GM21515 (cell line): ENCODE data around the gene AKAP9.
A peak's percentile ranks its signal among the peaks of the same experiment; 100 is the strongest.
"Not testable (repeated sequence)": the region's sequence is repeated elsewhere in the genome, so short reads cannot be mapped to it uniquely, and the experiment has no call there.

Source experiments
- ATAC-seq: cut with Tn5 transposase; IDR thresholded peaks from one replicate; pipeline ENCODE4 v1.9.1; 2021; ENCODE audit not compliant: unreplicated experiment

AKAP9 gene

DNA sequence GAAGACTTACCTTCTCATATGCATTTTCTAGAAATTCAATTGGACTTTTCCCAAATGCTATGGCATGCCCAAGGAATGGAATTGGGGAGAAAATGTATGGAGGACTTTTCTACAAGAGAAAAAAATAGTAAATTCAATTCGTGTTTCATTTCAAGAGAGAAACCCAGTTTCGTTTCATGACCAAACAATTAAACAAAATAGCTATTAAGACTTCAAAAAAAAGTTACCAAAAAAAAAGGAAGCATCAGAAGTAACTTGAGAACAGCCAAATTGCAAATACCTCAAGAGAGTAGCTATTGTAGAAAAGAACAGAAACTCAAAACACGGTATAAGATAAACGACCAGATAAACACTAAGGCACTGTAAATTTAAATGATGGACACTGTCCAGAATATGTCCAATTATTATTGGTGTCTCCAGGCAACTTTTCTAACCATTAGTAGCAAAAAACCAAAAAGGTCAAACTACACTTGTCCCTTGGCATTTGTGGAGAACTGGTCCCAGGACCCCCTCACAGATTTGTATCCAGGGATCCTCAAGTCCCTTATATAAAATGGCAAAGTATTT lies 191.2 kb downstream of the AKAP9 start:
- ATAC-seq = no peak

DNA sequence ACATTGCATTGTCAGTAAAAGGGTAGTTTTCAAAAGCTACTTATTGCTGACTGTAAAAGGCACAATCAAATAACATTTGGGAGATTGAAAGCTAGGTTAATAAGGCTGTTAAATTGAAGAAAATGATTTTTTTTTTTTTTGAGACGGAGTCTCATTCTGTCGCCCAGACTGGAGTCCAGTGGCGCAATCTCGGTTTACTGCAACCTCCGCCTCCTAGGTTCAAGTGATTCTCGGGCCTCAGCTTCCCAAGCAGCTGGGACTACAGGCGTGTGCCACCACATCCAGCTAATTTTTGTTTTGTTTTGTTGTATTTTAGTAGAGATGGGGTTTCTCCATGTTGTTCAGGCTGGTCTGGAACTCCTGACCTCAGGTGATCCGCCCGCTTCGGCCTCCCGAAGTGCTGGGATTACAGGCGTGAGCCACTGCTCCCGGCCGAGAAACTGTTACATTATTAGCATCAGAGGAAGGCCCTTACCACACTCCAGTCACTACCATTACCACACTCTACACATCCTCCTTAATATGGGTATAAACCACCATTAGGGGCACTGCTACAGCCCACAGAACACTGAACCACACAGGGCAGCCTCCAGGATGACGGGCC lies 192.6 kb downstream of the AKAP9 start:
- ATAC-seq = peak; percentile 15

DNA sequence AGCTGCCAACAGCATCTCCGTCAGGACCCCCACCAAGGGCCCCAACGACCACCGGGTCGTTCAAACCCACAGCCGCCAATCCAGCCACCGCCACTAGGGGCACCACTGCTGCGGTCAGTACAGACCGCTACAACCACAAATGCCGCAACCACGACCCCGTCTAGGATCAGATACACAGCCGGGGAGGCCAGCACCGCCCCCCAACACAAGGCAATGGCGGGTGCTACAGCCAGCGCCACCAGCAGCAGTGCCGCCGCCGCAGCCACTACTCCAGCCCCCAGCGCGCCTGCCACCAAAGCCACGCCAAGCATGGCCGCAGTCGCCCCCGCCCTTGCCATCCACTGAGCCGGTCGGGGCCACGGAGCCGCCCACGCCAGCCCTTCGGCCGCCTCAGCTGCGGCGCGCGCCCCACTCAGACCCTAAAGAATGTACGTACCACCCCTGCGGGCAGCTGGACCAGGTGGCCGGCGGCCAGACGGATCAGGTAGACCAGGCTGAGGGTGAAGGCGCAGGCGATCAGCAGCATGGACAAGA lies 193.1 kb downstream of the AKAP9 start:
- peak; percentile 30 for ATAC-seq

DNA sequence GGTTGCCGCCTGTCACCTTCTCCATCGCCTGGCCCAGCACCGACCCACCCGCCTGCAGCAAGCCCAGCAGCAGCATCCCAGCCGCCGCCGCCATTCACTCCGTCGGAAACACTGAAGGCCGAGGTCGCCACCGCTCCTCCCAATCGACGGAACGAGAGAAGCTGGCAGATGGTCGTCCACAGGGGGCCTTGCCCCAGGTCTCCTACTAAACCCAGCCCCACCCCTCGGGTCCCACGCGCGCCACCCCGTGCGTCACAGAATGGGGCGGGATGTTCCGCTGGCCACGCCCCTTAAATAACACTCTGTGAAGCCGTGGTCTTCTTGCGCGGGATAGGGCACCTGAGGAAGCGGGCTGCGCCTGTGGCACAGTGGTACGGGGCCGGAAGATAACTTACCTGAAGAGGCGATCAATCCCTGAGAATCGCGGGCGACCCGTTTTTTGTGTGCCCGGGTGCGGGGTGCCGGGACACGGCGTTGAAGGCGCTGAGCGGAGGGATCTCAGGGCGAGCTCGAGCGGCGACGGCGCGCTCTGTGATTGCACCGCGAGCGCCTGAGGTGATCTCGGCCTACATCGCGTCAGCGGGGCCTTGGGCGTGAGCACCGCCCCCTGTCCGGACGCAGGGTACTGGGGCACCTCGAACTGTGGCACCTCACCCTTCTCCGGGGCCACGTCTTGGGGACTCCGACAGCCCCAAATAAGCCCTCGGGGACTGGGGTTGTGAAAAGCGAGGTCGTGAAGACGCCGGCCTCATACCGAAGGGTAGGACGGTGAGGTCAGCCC lies 193.8 kb downstream of the AKAP9 start, which contains the start of gene CYP51A1:
Gene CYP51A1 (minus strand): TSS at position 207 of the 781 bp plus-strand sequence. CDS start 113 bp downstream, at position 94.
- peak; percentile 90 for ATAC-seq

DNA sequence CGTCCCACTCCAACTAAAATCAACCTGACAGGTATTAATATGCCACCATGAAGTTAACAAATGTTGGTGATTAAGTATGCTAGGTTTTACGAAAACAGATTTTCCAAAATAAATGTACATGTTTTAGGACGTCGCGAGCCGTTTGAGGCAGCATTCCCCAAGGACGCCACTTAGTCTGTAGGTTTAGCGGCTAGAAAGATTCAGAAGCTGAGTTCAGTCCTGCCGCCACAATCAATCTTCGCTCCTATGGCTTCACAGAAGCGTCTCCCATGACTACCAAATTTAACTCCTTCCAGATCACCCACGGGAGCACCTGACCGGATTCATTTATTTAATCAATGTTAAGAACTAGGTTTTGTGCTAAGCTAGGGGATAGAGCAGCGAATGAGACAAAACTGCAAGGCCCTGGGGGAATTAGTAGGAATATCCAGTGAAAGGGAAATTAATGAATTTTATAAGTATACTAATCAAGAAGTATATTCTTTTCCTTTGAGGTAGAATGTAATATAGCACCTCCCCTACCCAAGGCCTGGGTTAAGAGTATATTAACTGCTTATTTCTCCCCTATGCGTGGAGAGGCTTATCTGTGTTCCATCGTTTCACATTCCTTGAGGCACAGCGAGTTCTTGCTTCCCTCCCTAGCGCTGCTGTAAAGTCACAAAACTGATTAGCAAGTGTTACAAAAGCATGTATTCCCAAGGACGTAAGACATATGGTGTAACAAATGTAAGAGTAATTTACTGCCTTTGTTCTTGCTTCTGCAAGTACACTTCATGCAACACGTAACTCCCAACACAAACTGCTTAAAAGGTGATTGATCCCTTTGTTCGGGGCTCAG lies 194.6 kb downstream of the AKAP9 start:
- no peak for ATAC-seq

DNA sequence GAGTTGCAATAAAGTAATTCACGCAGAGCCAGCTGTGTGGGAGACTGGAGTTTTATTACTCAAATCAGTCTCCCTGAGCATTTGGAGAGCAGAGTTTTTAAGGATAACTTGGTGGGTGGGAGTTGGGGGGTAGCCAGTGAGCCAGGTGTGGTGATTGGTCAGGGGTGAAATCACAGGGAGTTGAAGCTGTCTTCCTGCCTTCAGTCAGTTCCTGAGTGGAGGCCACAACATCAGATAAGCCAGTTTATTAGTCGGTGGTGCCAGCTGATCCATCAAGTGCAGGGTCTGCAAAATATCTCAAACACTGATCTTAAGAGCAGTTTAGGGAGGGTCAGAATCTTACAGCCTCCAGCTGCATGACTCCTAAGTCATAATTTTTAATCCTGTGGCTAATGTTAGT lies 196.9 kb downstream of the AKAP9 start:
- no peak for ATAC-seq

DNA sequence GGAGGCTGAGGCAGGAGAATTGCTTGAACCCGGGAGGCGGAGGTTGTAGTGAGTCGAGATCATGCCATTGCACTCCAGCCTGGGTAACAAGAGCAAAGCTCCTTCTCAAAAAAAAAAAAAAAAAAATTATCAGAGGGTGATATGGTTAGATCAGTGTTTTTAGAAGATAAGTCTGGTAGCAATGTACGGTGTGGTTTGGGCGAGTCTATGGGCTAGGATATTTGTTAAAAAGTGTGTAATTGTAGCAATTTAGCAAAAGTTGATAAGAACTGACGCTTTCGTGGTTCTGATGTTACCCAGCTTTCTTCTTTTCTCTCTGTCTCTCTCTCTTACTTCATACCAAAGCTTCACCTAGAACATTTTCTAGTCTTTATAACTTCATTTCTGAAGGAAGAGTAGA lies 200.5 kb downstream of the AKAP9 start:
- no peak for ATAC-seq

DNA sequence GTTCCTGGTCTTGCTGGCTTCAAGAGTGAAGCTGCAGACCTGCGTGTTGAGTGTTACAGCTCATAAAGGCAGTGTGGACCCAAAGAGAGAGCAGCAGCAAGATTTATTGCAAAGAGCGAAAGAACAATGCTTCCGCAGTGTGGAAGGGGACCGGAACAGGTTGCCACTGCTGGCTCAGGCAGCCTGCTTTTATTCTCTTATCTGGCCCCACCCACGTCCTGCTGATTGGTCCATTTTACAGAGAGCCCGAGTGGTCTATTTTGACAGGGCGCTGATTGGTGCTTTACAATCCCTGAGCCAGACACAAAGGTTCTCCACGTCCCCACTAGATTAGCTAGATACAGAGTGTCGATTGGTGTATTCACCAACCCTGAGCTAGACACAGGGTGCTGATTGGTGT lies 202.1 kb downstream of the AKAP9 start:
- not testable (repeated sequence) for ATAC-seq

DNA sequence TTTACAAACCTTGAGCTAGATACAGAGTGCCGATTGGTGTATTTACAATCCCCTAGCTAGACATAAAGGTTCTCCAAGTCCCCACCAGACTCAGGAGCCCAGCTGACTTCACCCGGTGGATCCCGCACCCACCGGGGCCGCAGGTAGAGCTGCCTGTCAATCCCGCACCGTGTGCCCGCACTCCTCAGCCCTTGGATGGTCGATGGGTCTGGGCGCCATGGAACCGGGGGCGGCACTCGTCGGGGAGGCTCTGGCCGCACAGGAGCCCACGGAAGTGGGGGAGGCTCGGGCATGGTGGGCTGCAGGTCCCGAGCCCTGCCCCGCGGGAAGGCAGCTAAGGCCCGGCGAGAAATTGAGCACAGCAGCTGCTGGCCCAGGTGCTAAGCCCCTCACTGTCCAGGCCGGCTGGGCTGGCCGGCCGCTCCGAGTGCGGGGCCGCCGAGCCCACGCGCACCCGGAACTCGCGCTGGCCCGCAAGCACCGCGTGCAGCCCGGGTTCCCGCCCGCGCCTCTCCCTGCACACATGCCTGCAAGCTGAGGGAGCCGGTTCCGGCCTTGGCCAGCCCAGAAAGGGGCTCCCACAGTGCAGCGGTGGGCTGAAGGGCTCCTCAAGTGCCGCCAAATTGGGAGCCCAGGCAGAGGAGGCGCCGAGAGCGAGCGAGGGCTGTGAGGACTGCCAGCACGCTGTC lies 202.7 kb downstream of the AKAP9 start:
- ATAC-seq = not testable (repeated sequence)

DNA sequence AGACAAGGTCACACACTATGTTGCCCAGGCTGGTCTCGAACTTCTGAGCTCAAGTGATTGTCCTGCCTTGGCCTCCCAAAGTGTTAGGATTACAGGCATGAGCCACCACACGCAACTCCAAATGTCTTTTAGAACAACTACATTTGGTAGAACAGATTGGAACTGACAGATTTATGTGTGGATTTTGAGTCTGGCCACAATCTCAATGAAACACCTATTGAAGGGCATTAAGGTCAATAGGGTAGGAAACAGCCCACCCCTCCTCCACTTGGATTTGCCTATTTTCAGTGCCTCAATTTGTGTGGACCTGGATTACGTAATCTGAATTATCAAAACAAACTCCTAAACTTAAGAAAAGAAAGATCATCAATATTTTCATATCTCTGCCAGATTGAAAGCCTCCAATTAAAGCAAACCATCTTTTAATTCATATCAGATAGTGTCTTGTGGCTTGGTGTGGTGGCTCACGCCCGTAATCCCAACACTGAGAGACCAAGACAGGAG lies 209.1 kb downstream of the AKAP9 start:
- no peak for ATAC-seq

DNA sequence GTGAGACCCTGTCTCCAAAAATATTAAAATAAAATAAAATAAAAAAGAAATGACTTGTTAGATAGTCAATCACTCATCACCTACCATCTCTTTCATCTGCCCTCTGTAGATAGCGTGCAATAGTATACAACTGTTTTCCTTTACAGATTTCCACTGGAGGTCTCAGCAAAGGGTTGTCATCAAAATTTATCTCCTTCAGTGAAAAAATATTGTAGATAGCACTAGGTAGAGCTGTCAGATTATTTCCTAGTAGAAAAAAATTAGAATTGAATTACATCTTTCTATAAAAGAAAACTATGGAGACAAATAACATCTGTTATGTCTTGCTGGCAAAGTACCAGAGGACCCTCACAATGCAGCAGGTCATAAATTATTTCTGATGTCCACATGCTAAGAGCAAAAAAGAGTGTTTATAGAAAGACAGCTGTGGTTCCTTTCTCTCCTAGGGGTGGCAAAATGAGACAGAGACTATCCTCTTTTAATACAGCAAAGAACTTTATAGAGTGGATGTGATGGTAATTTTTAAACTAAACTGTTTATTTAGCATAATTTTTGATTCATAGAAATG lies 209.9 kb downstream of the AKAP9 start:
- ATAC-seq = no peak

DNA sequence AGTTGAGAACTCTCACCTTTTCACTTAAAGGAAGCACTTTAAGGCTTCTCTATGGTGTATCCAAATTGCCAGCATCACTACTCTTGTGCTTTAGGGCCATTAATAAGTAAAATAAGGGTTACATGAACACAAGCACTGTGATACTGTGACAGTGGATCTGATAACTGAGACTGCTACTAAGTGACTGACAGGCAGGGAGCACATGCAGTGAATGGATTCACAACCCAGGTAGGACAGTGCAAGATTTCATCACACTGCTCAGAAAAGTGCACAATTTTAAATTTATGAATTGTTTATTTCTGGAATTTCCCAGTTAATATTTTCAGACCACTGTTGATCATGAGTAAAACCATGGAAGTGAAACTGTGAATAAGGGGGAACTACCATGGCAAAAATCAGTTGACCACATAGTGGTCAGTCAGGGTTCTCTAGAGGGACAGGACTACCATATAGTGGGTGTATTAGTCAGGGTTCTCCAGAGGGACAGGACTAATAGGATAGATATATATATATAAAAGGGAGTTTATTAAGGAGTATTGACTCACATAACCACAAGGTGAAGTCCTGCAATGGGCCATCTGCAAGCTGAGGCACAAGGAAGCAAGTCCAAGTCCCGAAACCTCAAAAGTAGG lies 214.6 kb downstream of the AKAP9 start:
- no peak for ATAC-seq

DNA sequence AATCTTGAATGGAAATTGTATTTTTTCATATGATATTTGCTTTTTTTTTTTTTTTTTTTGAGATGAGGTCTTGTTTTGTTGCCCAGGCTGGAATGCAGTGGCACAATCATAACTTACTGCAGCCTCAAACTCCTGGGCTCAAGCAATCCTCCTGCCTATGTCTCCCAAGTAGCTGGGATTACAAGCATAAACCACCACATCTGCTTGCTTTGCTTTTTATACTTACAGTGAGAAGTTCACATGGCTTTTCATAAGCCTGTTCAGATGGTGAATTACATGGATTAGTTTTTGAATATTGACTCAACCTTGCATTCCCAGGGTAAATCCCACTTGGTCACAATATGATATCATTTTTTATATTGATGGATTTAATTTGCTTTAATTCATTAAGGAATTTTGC lies 216.3 kb downstream of the AKAP9 start:
- no peak for ATAC-seq

DNA sequence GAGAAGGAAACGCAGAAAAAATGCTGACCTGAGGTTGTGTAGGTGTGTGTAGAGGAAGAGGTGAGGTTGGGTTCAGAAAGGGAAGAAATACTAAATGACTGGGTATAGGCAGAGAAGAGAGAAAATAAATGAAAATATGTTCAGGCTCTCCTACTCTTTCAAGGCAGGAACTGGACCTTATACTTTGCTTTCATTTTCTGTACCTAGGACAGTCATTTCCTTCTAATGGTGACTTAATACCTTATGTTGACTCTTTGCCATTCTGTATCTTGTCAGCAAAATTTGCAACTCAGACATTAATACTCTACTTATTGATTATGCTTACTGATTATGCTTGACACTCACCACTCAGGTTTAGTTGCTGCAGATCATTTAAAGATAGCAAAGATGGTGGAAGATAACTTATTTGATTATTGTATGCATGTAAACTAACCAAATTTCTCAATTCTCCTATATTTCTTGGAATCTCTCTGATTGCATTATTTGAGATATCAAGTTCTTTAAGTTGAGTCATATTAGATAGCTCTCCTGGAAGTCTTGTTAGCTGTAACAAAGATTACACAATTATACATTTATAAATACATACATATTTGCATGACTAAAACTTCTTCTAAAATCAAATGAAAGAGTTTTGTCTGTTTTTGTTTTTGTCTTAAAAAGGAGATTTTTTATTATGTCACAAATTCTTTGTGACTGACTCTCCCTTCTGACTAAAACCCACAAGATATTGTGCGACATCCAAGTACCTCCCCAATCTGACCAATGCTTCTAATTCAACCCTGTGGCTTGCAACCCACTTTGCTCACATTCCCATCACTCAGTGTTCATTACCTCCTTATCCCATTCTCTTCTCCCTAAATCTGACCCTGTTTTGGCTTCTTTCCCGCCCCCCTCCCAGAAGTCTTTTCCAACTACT lies 218.3 kb downstream of the AKAP9 start:
- ATAC-seq = peak; percentile 81
